AG09319 (cell line): ENCODE measurements around the gene GLT8D2.
A peak's percentile ranks its signal among the peaks of the same experiment; 100 is the strongest.
"Not testable (repeated sequence)": the region's sequence is repeated elsewhere in the genome, so short reads cannot be mapped to it uniquely, and the experiment has no call there.

ENCODE experiments used
- DNase-seq: peaks from one replicate; pipeline ENCODE4 v3.0.0-alpha.2; 2010; ENCODE audit warnings: low read depth; ENCODE audit errors: extremely low read depth
- TF ChIP-seq, protein P1 (sequence below): IDR thresholded peaks from 2 replicates; pipeline ENCODE4 v1.5.1; 2011; ENCODE audit warnings: low read depth, mild to moderate bottlenecking, inconsistent platforms, low read length, moderate library complexity

The GLT8D2 gene

DNA sequence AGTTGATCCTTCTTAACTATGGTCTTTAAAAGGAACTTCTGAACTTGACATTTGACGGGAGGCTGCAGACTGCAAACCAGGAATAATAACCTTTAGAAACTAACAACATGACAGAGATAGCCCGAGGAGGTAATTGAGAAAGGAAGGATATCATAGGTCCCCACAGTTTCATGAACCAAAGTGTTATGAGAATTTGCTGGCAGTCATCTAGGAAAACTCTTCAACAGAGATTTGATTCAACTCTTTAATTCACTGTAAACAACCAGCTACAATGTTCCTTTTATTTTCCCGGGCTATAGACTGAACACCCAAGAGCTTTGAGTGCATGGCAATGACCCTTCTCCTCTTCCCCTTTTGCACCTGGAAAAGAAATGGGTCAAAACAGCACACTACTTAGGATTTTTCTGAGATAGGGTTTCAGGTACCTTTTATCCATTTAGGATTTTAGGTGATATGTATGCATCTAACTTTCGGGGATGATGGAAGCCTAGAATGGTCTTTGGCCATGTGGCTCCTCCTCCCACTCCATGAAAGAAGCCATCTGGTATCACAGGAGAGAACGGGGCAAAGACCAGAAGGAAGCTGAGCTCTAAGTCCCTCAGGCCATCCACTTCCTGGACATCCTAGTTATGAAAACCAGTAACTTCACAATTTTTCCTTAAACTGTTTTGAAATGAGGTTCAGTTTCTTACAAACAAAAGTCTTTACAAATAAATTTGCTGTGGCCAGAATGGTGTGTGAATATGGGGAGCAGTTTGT is 23.0 kb downstream of the GLT8D2 start:
- DNase-seq, result no peak
- TF ChIP-seq, protein P1, sequence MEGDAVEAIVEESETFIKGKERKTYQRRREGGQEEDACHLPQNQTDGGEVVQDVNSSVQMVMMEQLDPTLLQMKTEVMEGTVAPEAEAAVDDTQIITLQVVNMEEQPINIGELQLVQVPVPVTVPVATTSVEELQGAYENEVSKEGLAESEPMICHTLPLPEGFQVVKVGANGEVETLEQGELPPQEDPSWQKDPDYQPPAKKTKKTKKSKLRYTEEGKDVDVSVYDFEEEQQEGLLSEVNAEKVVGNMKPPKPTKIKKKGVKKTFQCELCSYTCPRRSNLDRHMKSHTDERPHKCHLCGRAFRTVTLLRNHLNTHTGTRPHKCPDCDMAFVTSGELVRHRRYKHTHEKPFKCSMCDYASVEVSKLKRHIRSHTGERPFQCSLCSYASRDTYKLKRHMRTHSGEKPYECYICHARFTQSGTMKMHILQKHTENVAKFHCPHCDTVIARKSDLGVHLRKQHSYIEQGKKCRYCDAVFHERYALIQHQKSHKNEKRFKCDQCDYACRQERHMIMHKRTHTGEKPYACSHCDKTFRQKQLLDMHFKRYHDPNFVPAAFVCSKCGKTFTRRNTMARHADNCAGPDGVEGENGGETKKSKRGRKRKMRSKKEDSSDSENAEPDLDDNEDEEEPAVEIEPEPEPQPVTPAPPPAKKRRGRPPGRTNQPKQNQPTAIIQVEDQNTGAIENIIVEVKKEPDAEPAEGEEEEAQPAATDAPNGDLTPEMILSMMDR, result no peak

DNA sequence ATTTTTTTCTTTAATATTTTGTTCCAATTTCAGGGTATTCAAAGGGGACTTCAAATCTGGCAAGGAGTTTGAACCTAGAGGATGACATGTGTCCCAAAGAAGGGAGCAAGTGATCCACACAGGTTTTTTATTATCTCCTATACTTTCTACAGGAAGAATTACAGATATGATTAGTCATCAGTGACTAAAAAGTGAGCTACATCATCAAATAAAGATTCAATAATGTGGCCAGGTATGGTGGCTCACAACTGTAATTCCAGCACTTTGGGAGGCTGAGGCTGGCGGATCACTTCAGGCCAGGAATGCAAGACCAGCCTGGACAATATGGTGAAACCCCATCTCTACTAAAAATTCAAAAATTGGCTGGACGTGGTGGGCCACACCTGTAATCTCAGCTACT is 24.2 kb downstream of the GLT8D2 start:
- TF ChIP-seq, protein P1, result no peak
- DNase-seq, result no peak

DNA sequence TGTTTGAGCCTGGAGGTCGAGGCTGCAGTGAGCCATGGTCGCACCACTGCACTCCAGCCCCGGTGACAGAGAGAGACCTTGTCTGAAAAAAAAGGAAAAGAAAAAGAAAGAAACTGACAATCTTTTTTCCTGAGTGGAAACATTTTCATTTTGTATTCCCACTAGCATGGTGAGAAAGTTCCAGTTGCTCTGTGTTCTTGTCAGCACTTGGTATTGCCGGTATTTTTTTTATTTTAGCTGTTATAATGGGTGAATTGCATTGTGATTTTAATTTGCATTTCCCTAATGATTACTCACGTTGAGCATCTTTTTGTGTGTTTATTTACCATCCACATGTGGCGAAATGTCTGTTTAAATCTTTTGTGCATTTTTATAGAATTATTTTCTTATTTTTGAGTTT is 25.6 kb downstream of the GLT8D2 start:
- TF ChIP-seq, protein P1, result no peak
- DNase-seq, result no peak

DNA sequence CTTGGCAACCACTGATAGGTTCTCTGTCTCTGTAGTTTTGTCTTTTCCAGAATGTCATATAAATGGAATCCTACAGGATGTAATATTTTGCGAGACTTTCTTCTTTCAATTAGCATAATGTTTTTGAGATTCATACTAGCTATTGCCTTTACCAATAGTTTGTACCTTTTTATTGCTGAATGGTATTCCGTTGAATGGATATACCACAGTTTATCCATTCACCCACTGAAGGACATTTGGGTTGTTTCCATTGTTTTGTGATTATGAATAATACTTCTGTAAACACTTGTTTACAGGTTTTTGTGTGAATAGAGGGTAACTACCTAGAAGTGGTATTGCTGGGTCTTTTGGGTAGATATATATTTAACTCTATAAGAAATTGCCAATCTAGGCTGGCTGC is 26.3 kb downstream of the GLT8D2 start:
- DNase-seq, result no peak
- TF ChIP-seq, protein P1, result no peak

DNA sequence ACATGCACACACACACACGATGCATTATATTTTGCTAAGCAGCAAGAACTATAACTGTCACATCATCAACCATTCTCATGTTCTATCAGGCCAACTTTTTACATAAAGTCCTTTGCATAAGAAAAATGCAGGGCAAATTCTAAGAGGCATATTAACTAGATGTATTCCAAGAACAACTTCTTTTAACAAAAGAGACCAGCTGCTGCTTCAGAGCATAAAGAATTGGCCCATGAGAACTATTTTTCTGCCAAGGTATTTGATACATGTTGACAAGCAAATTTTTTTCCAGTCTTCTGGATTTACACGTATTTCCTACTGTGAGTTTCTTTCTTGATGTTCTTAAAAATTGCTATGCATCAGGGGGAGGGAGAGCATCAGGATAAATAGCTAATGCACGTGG is 27.2 kb downstream of the GLT8D2 start:
- DNase-seq, result no peak
- TF ChIP-seq, protein P1, result no peak

DNA sequence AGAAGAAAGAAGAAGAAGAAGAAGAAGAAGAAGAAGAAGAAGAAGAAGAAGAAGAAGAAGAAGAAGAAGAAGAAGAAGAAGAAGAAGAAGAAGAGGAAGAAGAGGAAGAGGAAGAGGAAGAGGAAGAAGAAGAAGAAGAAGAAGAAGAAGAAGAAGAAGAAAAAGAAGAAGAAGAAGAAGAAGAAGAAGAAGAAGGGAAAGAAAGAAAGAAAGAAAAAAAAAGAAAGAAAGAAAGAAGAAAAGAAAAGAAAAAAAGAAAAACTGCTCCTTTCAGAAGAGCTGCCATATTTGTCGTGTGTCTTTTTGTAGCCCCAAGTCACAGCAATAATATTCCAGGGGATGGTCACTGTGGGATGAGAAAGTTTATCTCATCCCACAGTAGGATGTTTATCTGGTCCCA is 28.1 kb downstream of the GLT8D2 start:
- not testable (repeated sequence) for DNase-seq

DNA sequence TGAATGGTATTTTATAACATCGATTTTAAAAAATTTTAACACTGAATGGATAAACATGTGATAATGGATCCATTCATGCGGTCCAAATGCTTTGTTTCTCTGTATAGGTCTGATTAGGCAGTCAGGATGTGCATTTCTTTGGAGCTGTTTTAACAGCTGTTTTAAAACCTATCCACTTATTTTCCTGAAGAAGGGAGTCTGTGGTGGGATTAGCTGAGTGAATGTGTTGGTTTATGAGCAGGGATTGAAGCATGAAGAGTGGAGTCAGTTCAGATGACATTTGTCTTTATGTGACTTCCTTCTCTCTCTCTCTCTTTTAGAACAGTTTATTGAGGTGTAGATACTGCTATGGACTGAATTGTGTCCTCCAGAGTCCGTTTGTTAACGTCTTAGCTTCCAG is 37.7 kb downstream of the GLT8D2 start:
- no peak for DNase-seq
- TF ChIP-seq, protein P1, result no peak

DNA sequence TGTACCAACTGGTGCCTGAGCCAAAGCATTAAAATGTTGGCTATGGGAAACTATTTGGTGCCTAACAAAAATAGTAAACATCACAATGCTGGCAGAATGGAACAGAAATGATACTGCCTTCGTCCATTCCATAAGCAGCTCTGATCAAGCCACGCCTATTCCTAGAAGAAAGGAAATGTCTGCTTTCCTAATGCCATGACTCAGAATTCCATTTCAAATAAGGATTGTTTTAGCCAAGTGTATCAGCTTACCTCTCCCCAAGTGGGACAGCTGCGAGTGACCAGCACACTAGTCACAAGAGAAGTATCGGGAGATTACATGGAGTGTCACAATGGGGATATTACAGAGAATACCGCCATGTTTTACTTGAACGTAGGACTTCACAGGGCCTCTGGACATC is 38.7 kb downstream of the GLT8D2 start:
- TF ChIP-seq, protein P1, result no peak
- DNase-seq, result peak; percentile 75
